ENCODE data around the gene FNDC1. TPM values are rescaled to one million over a fixed set of nuclear protein-coding genes. Genes with fewer than 3 reads are reported as not detected.

FNDC1 gene
- total RNA-seq, 2 donors from 2014 or later, result 0.09 to 0.51 TPM

DNA sequence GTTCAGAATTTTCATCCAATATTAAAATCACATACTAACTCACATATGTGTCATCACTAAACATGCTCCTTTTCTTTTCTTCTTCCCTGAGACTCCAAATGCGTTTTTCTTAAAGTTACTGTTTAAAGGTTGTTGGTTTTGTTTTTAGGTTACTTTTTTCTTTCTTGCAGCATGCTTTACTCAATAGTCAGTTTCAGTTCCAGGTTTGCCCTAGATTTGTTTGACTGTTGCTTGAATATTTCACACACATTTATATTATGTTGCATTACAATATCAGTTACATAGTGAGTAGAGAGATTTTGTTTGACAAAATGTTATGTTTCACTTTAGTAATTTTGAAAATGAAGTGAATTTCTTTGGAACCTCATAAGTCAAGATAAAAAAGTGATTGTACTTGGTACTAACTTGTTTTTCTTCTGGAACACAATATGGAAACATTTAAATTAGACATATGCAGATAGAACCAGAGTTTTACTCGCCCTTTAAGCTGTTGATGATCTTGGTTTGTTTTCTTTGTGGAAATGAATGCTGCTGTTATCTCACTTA lies 27.3 kb downstream of the FNDC1 start:
- intact Hi-C loops (cut with DNase I), result no loop called here
- 61% methylated on average over 2 of the region's 2 CpGs for WGBS
- H3K4me3 ChIP-seq, result no peak overlapping the region

DNA sequence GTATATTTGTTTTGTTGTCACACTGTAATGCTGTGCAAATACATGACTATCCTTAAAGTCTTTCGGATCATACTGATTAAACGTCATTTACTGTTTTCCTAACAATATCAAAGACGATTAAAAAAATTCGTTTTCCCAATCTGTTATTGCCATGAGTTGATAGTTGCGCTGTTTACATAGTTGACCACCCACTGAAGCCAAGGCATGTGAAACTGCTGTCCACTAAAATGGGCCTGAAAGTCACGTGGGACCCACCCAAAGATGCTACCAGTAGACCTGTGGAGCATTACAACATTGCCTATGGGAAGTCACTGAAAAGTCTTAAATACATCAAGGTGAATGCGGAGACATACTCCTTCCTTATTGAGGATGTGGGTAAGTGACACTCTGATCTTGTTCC lies 28.1 kb downstream of the FNDC1 start:
- TF ChIP-seq POLR2AphosphoS5 (IDR thresholded peaks at IDR 0.05) (no peak), POLR2A (IDR thresholded peaks at IDR 0.05) (no peak)
- TF ChIP-seq, protein P1, sequence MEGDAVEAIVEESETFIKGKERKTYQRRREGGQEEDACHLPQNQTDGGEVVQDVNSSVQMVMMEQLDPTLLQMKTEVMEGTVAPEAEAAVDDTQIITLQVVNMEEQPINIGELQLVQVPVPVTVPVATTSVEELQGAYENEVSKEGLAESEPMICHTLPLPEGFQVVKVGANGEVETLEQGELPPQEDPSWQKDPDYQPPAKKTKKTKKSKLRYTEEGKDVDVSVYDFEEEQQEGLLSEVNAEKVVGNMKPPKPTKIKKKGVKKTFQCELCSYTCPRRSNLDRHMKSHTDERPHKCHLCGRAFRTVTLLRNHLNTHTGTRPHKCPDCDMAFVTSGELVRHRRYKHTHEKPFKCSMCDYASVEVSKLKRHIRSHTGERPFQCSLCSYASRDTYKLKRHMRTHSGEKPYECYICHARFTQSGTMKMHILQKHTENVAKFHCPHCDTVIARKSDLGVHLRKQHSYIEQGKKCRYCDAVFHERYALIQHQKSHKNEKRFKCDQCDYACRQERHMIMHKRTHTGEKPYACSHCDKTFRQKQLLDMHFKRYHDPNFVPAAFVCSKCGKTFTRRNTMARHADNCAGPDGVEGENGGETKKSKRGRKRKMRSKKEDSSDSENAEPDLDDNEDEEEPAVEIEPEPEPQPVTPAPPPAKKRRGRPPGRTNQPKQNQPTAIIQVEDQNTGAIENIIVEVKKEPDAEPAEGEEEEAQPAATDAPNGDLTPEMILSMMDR (IDR thresholded peaks at IDR 0.05), result no peak
- intact Hi-C loops (cut with DNase I), result no loop called here
- 61% methylated on average over 7 of the region's 7 CpGs for WGBS

More for the DNA sequence above, 27.3 kb downstream of the FNDC1 start:
- H3K27ac ChIP-seq, result no peak overlapping the region
- H3K4me1 ChIP-seq (replicated peaks), result no peaks in the 10 kb centered on the region
- TF ChIP-seq POLR2AphosphoS5 (IDR thresholded peaks at IDR 0.05), result no peak
- TF ChIP-seq, protein P1 (IDR thresholded peaks at IDR 0.05), result no peak
- no peaks in the 10 kb centered on the region for H3K36me3 ChIP-seq
- H3K9me3 ChIP-seq, result no peaks in the 10 kb centered on the region
- DNase-seq (ENCODE audit: low spot score), result no peak
- no peaks in the 10 kb centered on the region for H3K27me3 ChIP-seq (replicated peaks; ENCODE audit: insufficient read depth)

DNA sequence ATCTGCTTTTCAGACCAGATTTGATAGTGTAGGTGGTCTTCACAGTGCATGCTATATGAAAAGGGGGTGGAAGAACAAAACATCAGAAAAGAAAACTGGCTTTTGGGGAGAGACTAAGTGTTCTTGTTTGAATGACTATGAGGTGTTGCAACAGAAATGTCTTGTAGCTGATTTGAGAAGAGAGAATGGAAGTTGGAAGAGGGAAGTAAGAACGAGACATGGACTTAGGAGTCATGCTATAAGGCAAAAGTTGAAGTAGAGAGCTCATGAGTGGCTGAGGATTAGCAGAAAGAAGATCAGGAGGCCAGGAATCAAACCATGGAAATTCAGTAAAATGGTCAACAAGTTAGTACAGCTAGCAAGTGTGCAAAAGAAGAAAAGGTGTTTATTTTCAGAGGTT lies 32.1 kb downstream of the FNDC1 start:
- TF ChIP-seq POLR2AphosphoS5 (IDR thresholded peaks at IDR 0.05) (no peak), POLR2A (IDR thresholded peaks at IDR 0.05) (no peak)
- no peak overlapping the region for H3K4me3 ChIP-seq
- DNase-seq (ENCODE audit: low spot score), result no peak
- 76% methylated on average over 1 of the region's 1 CpG for WGBS
- H3K27ac ChIP-seq, result no peak overlapping the region
- no peaks in the 10 kb centered on the region for H3K27me3 ChIP-seq (replicated peaks; ENCODE audit: insufficient read depth)
- H3K4me1 ChIP-seq (replicated peaks), result no peaks in the 10 kb centered on the region
- H3K9me3 ChIP-seq, result no peaks in the 10 kb centered on the region
- no peaks in the 10 kb centered on the region for H3K36me3 ChIP-seq
- intact Hi-C loops (cut with DNase I), result no loop called here

More for the DNA sequence above, 28.1 kb downstream of the FNDC1 start:
- no peak overlapping the region for H3K27ac ChIP-seq
- no peaks in the 10 kb centered on the region for H3K27me3 ChIP-seq (replicated peaks; ENCODE audit: insufficient read depth)
- H3K9me3 ChIP-seq, result no peaks in the 10 kb centered on the region
- H3K36me3 ChIP-seq, result no peaks in the 10 kb centered on the region
- no peak for DNase-seq (ENCODE audit: low spot score)
- H3K4me1 ChIP-seq (replicated peaks), result no peaks in the 10 kb centered on the region
- H3K4me3 ChIP-seq, result no peak overlapping the region

DNA sequence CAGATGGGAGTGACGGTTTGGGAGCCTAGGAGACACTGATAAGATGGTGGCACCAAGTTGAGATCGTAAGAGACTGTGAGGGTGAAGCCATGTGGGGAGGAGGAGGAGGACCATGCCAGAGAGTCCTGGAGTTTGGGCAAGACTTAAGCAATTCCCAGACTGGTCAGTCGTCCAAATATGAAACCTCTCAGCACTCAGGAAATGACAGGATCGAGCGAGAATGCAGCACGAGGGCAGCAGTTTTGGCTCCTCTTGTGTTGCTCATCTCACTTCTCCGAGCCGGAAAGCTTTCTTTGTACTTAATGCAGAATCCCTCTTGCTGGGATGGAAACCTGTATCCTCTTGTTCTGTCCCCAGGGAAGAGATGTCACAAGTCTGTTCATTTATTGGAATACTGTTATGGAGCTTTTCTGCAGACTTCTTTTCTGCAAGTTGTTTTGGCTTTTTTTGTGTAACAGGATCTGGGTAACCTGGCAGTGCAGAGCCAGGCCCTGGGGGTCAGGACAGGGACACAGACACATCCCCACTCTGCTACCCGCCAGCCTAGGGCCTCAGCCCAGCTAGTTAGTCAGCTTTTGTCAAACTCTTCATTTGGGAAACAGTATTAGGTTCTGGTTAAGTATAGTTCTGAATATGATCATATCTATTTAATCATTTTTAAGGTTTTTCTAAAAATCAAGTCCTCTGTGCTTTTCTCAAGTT lies 34.3 kb downstream of the FNDC1 start:
- Histone ChIP-seq H3K36me3 (no peaks in the 10 kb centered on the region), H3K27me3 (replicated peaks; ENCODE audit: insufficient read depth) (no peaks in the 10 kb centered on the region), H3K4me3 (no peak overlapping the region), H3K4me1 (replicated peaks) (no peaks in the 10 kb centered on the region), H3K27ac (no peak overlapping the region), H3K9me3 (no peaks in the 10 kb centered on the region)
- WGBS, result 62% methylated on average over 9 of the region's 9 CpGs
- no peak for TF ChIP-seq POLR2AphosphoS5 (IDR thresholded peaks at IDR 0.05)
- TF ChIP-seq, protein P1 (IDR thresholded peaks at IDR 0.05), result no peak
- TF ChIP-seq POLR2A (IDR thresholded peaks at IDR 0.05), result no peak
- no peak for DNase-seq (ENCODE audit: low spot score)
- intact Hi-C loops (cut with DNase I), result no loop called here

DNA sequence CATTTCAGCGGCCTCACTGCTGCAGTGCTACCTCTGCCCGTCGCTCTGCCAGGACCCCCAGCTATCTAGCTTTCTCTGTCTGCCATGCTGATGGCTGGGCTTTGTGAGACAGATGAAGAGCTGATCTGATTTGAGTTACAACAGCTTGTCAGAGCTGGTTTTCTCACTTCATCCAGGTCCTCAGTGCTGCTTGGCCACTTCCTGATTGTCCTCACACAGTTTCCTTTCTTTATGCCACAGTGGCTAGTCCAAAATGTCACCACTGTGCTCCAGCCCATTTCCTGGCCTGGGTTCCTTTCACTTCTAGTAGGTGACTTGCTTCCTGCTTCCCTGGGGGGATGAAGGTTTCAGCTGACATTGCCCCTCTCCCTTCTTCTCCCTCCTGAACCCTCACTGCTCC lies 35.4 kb downstream of the FNDC1 start:
- DNase-seq (ENCODE audit: low spot score), result no peak
- Histone ChIP-seq H3K36me3 (no peaks in the 10 kb centered on the region), H3K27me3 (replicated peaks; ENCODE audit: insufficient read depth) (no peaks in the 10 kb centered on the region), H3K4me3 (no peak overlapping the region), H3K27ac (no peak overlapping the region), H3K4me1 (replicated peaks) (no peaks in the 10 kb centered on the region), H3K9me3 (no peaks in the 10 kb centered on the region)
- intact Hi-C loops (cut with DNase I), result no loop called here
- 79% methylated on average over 3 of the region's 3 CpGs for WGBS
- TF ChIP-seq, protein P1 (IDR thresholded peaks at IDR 0.05), result no peak
- TF ChIP-seq POLR2AphosphoS5 (IDR thresholded peaks at IDR 0.05) (no peak), POLR2A (IDR thresholded peaks at IDR 0.05) (no peak)
